HG02870 (cell line): ENCODE data around the gene RNF17.
"Not testable (repeated sequence)": the region's sequence is repeated elsewhere in the genome, so short reads cannot be mapped to it uniquely, and the experiment has no call there.

Experiments used
- ATAC-seq: cut with Tn5 transposase; IDR thresholded peaks from one replicate; pipeline ENCODE4 v1.9.1; 2021; ENCODE audit warnings: mild to moderate bottlenecking, moderate library complexity; ENCODE audit not compliant: unreplicated experiment

The RNF17 gene

GRCh38 chr13:24744247-24744646 is 19.7 kb upstream of the RNF17 start:
- ATAC-seq: no peak

GRCh38 chr13:24745516-24745860 is 18.5 kb upstream of the RNF17 start:
- no peak for ATAC-seq

- no peak for ATAC-seq
These were observed 17.9 kb upstream of the RNF17 start for GRCh38 chr13:24745861-24746617.

GRCh38 chr13:24746618-24747247 is 17.2 kb upstream of the RNF17 start:
- no peak for ATAC-seq

GRCh38 chr13:24747248-24748060 is 16.5 kb upstream of the RNF17 start:
- ATAC-seq: no peak

GRCh38 chr13:24748061-24748400 is 15.9 kb upstream of the RNF17 start:
- no peak for ATAC-seq

GRCh38 chr13:24759197-24759596 is 4.8 kb upstream of the RNF17 start:
- ATAC-seq: no peak

- ATAC-seq: no peak
These were observed 284 bp downstream of the RNF17 start for GRCh38 chr13:24764276-24764630.

GRCh38 chr13:24777171-24777570 is 13.2 kb downstream of the RNF17 start:
- ATAC-seq: no peak

- ATAC-seq: no peak
These were observed 20.4 kb downstream of the RNF17 start for GRCh38 chr13:24784319-24784718.

GRCh38 chr13:24788538-24788937 is 24.6 kb downstream of the RNF17 start:
- no peak for ATAC-seq

- ATAC-seq: no peak
These were observed 38.1 kb downstream of the RNF17 start for GRCh38 chr13:24802074-24802473.

GRCh38 chr13:24821207-24821606 is 57.2 kb downstream of the RNF17 start:
- ATAC-seq: no peak

- no peak for ATAC-seq
These were observed 58.7 kb downstream of the RNF17 start for GRCh38 chr13:24822640-24823039.

- ATAC-seq: not testable (repeated sequence)
These were observed 59.2 kb downstream of the RNF17 start for GRCh38 chr13:24823122-24823710.

- ATAC-seq: no peak
These were observed 63.8 kb downstream of the RNF17 start for GRCh38 chr13:24827799-24828198.

GRCh38 chr13:24834902-24835510 is 71.0 kb downstream of the RNF17 start:
- ATAC-seq: no peak

GRCh38 chr13:24837528-24837927 is 73.6 kb downstream of the RNF17 start:
- not testable (repeated sequence) for ATAC-seq

- no peak for ATAC-seq
These were observed 78.7 kb downstream of the RNF17 start for GRCh38 chr13:24842549-24843274.

GRCh38 chr13:24851546-24851945 is 87.6 kb downstream of the RNF17 start:
- ATAC-seq: no peak

- ATAC-seq: no peak
These were observed 90.3 kb downstream of the RNF17 start for GRCh38 chr13:24854311-24854710.
